ENCODE data around the gene SLCO1A2. TPM values are rescaled to one million over a fixed set of nuclear protein-coding genes. Genes with fewer than 3 reads are reported as not detected.

The SLCO1A2 gene
- total and polyA plus RNA-seq, 2 of the 13 experiments (the other 11 are each of a cell fraction or from before 2014, with no cell fraction given): not detected

DNA sequence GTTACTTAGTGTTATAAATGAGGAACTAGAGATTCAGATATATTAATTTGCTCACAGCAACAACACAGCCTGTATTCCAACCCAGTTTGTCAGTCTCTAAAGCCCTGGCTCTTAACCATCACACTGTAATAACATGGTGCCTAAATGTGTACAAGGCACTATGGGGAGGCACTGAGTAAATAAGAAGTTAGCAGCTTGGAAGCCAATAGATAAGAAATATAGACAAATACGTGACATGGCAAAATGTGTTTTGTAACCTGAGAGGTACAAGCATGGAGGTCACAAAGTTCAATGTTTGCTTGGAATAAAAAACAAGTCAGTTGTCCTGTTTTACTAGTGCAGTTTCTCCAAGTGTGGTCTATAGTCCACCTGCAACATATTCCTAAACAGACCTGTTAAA, 16.3 kb upstream of the SLCO1A2 start:
- ATAC-seq (peak; percentile 100), DNase-seq (ENCODE audit: low spot score) (peak; percentile 75), FAIRE-seq (peak; percentile 23)
- Histone ChIP-seq H3K79me2 (ENCODE audit: insufficient read depth, low read length) (no peaks in the 10 kb centered on the region), H3K27ac (ENCODE audit: extremely low read length, insufficient read depth, low read length) (no peak overlapping the region), H3K36me3 (replicated peaks in 1 of 2; ENCODE audit: control insufficient read depth in 1 of 2, insufficient read depth in 2 of 2, low read length in 2 of 2) (no peaks in the 10 kb centered on the region), H3K4me1 (ENCODE audit: insufficient read depth, low read length) (peaks cover 12% of the 10 kb centered on the region), H3K9ac (ENCODE audit: insufficient read depth, low read depth, low read length) (no peak overlapping the region), H4K20me1 (ENCODE audit: insufficient read depth, low read length) (no peaks in the 10 kb centered on the region), H3K4me2 (ENCODE audit: low read depth, low read length) (peak overlapping the region; percentile 18; the same call in 1 of the 2 replicates), H3K4me3 (replicated peaks in 1 of 3; ENCODE audit: insufficient read depth in 1 of 3, low read depth in 2 of 3, low read length in 3 of 3) (no peak overlapping the region), H2AFZ (ENCODE audit: low read length) (no peak overlapping the region), H3K9me3 (ENCODE audit: low read length) (no peaks in the 10 kb centered on the region), H3K27me3 (ENCODE audit: control insufficient read depth in 1 of 2, insufficient read depth in 2 of 2, low read length in 2 of 2) (peaks cover 0 to 7% of the 10 kb centered on the region in 2 experiments; a peak in 1 of 5 replicates)
- CTCF ChIA-PET (ENCODE audit: low intra/inter-chr PET ratio, low total read pairs): no interaction called here
- POLR2A ChIA-PET: no interaction called here
- in situ Hi-C loops (cut with HindIII; ENCODE audit: extremely low pct_ligation_motif_present, low pct_unique_long_range_greater_than_20kb) (no loop called here), intact Hi-C loops (cut with micrococcal nuclease; ENCODE audit: unreplicated experiment) (loop anchor here (1.0 kb wide), 1 partner anchor 86 kb away; the partner anchor contains the start of gene PYROXD1)
- BruUV-seq (replicated peaks): no TSS peak
- 0% methylated on average over 1 of the region's 1 CpG for WGBS (ENCODE audit: low lambda C conversion rate)
- TF ChIP-seq NFIC (IDR thresholded peaks at IDR 0.05; ENCODE audit: low read length) (peak; percentile 70; the same call in 1 of the 2 replicates), EP300 (IDR thresholded peaks at IDR 0.05; ENCODE audit: low read depth in 2 of 2, low read length in 2 of 2) (peak in 1 of 2 experiments; percentile 70; a peak in 2 of 4 replicates), EP300 (CRISPR knock-in tag; IDR thresholded peaks at IDR 0.05; ENCODE audit: borderline replicate concordance) (no peak; the same call in 1 of the 2 replicates), FOXJ3 (CRISPR knock-in tag; IDR thresholded peaks at IDR 0.05; ENCODE audit: borderline replicate concordance) (peak; percentile 46; the same call in 1 of the 2 replicates), NFKBIZ (CRISPR knock-in tag; IDR thresholded peaks at IDR 0.05) (no peak), ZBTB20 (CRISPR knock-in tag; IDR thresholded peaks at IDR 0.05; ENCODE audit: borderline replicate concordance, low read depth) (peak; percentile 49; the same call in 1 of the 2 replicates), SOX5 (CRISPR knock-in tag; IDR thresholded peaks at IDR 0.05; ENCODE audit: borderline replicate concordance) (peak; percentile 82), SIX1 (CRISPR knock-in tag; IDR thresholded peaks at IDR 0.05; ENCODE audit: borderline replicate concordance) (peak; percentile 100), NCOA2 (CRISPR knock-in tag; IDR thresholded peaks at IDR 0.05) (peak; percentile 52; the same call in 1 of the 2 replicates), CREM (IDR thresholded peaks at IDR 0.05) (peak; percentile 38; the same call in 1 of the 2 replicates), CREM (CRISPR knock-in tag; IDR thresholded peaks at IDR 0.05) (no peak)
- TF ChIP-seq, protein P1, sequence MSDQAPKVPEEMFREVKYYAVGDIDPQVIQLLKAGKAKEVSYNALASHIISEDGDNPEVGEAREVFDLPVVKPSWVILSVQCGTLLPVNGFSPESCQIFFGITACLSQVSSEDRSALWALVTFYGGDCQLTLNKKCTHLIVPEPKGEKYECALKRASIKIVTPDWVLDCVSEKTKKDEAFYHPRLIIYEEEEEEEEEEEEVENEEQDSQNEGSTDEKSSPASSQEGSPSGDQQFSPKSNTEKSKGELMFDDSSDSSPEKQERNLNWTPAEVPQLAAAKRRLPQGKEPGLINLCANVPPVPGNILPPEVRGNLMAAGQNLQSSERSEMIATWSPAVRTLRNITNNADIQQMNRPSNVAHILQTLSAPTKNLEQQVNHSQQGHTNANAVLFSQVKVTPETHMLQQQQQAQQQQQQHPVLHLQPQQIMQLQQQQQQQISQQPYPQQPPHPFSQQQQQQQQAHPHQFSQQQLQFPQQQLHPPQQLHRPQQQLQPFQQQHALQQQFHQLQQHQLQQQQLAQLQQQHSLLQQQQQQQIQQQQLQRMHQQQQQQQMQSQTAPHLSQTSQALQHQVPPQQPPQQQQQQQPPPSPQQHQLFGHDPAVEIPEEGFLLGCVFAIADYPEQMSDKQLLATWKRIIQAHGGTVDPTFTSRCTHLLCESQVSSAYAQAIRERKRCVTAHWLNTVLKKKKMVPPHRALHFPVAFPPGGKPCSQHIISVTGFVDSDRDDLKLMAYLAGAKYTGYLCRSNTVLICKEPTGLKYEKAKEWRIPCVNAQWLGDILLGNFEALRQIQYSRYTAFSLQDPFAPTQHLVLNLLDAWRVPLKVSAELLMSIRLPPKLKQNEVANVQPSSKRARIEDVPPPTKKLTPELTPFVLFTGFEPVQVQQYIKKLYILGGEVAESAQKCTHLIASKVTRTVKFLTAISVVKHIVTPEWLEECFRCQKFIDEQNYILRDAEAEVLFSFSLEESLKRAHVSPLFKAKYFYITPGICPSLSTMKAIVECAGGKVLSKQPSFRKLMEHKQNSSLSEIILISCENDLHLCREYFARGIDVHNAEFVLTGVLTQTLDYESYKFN (CRISPR knock-in tag; conservative IDR thresholded peaks at IDR 0.05): peak; percentile 84
- TF ChIP-seq, protein P2, sequence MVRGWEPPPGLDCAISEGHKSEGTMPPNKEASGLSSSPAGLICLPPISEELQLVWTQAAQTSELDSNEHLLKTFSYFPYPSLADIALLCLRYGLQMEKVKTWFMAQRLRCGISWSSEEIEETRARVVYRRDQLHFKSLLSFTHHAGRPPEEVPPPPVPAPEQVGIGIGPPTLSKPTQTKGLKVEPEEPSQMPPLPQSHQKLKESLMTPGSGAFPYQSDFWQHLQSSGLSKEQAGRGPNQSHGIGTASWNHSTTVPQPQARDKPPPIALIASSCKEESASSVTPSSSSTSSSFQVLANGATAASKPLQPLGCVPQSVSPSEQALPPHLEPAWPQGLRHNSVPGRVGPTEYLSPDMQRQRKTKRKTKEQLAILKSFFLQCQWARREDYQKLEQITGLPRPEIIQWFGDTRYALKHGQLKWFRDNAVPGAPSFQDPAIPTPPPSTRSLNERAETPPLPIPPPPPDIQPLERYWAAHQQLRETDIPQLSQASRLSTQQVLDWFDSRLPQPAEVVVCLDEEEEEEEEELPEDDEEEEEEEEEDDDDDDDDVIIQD (CRISPR knock-in tag; IDR thresholded peaks at IDR 0.05; ENCODE audit: low read depth): peak; percentile 98
- TF ChIP-seq, protein P3, sequence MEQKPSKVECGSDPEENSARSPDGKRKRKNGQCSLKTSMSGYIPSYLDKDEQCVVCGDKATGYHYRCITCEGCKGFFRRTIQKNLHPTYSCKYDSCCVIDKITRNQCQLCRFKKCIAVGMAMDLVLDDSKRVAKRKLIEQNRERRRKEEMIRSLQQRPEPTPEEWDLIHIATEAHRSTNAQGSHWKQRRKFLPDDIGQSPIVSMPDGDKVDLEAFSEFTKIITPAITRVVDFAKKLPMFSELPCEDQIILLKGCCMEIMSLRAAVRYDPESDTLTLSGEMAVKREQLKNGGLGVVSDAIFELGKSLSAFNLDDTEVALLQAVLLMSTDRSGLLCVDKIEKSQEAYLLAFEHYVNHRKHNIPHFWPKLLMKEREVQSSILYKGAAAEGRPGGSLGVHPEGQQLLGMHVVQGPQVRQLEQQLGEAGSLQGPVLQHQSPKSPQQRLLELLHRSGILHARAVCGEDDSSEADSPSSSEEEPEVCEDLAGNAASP (CRISPR knock-in tag; IDR thresholded peaks at IDR 0.05; ENCODE audit: borderline replicate concordance): 0 out of 2 replicates have a peak, but pooled peaks have one; percentile 35
- TF ChIP-seq, protein P4, sequence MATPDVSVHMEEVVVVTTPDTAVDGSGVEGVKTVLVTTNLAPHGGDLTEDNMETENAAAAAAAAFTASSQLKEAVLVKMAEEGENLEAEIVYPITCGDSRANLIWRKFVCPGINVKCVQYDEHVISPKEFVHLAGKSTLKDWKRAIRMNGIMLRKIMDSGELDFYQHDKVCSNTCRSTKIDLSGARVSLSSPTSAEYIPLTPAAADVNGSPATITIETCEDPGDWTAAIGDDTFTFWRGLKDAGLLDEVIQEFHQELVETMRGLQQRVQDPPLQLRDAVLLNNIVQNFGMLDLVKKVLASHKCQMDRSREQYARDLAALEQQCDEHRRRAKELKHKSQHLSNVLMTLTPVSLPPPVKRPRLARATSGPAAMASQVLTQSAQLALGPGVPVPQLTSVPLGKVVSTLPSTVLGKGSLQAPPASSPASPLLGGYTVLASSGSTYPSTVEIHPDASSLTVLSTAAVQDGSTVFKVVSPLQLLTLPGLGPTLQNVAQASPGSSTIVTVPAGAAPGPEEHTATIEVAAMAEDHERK (CRISPR knock-in tag; IDR thresholded peaks at IDR 0.05; ENCODE audit: low read depth): no peak
